Adipose tissue (tissue), 3 donors: ENCODE measurements around the gene TBL3. TPM values are rescaled to one million over a fixed set of nuclear protein-coding genes. Genes with fewer than 3 reads are reported as not detected.
"Not testable (repeated sequence)": the region's sequence is repeated elsewhere in the genome, so short reads cannot be mapped to it uniquely, and the experiment has no call there.

ENCODE experiments used
- H3K27ac ChIP-seq: one replicate; pipeline ENCODE4 v1.5.1; 2013; ENCODE audit warnings: low read depth, low read length
- WGBS, 3 donors: extraction: QIAGEN DNeasy Blood & Tissue Kit; methylation state at CpG; one replicate each; pipeline ENCODE4 v1.1.7; 2013; 5-methylcytosine and 5-hydroxymethylcytosine counted together
- polyA plus RNA-seq, 3 donors: library from polyadenylated mRNA; stranded (reverse); fragments of 200-250 nt; gene quantifications; one replicate each; pipeline ENCODE4 v1.2.3, GENCODE V29; 2013
- donor health status: healthy with polysubstance abuse.
- donor health status: Bipolar disorder and iron deficiency.
- donor health status: healthy.

TBL3 gene
- polyA plus RNA-seq, 3 donors = 30.5 to 41.8 (median 41.6) TPM

DNA sequence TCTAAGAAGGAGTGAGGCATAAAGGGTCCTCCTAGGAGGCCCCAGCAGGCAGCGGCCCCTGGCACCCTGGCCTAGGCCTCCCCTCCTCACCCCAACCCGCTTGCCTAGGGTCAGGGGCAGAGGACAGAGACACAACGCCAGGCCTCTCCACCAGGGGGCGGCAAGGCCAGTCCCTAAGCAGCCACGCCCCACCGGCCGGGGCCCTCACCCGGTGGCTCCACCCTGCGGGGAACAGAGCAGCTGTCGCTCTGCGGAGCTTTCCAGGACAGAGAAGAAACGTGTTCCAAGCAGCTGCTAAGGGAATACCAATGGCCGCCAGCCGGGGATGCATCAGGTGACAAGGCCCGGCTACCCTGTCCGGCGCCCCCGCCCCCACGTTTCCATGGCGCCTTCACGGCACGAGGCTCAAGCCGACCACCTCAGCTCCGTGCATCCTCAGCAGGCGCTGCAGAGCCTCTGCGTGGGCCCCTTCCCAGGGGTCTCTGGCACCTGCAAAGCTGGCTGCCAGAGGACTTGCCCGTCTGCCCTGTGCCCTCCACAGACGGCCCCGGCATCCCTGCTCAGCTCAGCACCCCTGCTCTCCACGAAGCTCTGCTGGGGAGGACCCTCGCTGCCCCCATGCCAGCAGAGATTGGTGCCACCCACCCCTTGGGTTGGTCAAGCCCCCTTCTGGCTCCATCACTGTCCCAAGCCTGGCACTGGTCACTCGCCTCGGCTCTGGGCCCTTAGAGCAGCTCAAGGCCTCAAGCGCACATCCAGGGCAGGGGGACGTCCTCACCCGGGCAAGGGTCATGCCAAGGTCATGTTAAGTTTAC, 32.2 kb downstream of the TBL3 start:
- H3K27ac ChIP-seq = no peak overlapping the region
- 18 to 35% (median 30%) methylated on average over 34 to 36 of the region's 36 CpGs for WGBS, 3 donors

DNA sequence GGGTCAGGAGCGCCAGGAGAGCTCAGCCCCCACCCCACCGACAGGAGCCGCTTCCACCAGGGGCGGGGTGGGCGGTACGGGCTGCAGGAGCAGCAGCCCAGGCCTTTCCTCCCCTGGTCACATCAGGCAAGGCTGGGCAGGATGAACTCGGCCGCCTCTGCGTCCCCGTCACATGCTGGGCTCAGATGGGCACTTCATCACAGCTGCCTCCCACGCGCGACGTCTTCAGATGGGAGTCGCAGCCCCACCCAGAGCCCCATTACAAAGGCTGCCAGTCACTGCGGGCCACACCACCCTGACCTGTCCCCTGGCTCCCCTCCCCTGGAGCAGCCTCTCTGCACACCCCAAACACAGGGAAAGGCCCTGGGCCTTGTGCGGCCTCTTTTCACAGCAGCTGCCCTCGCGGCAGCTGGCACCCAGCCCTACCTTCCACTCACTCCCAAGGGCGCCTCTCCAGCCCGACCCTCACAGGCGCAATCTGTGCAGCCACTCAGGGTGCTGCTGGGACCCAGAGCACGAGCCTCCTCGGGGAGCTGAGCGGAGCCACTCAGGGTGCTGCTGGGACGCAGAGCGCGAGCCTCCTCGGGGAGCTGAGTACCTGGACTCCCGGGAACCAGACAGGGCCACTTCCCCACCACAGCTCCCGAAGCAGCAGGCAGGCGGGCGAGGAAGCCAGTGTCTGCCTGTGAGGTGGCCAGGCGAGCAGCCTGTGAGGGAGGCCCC, 33.1 kb downstream of the TBL3 start:
- H3K27ac ChIP-seq = no peak overlapping the region
- 63 to 74% (median 65%) methylated on average over 32 to 34 of the region's 34 CpGs for WGBS, 3 donors

DNA sequence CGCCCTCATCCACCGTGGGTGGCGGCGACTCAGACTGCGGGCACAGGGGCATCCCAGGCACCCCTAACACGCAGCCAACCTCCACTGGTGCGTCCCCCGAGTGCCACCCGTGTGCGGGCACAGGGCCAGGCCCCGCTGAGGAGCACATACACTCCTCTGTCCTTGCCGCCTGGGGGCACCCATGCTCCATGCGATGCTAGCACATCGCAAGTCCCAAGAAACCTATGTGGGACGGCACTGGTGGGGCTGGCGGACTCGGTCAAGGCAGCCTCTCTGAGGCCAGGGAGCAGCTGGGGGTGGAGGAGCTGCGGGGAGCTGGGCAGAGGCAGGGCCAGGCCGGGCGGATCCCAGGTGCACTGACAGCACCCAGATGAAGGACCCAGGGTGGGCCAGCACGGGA, 33.8 kb downstream of the TBL3 start:
- H3K27ac ChIP-seq = no peak overlapping the region

DNA sequence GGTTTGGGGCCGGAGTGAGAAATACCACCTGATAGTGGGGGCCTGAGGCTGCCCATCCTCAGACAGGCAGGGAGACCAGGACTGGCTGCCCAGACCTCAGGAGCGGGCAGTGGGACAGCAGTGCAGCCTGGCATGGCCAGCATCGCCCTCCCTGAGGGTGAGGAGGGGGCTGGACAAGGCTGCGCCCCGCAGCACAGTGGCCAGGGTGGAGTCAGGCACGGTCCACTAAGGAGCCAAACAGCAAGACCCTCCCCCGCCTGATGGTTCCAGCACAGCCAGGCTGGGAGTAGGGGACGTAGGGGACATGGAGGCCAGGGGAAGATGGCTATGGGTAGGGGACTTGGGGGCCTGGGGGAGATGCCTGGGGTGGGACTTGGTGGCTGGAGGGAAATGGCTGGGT, 34.5 kb downstream of the TBL3 start:
- H3K27ac ChIP-seq = no peak overlapping the region
- WGBS, 3 donors = 82 to 94% (median 91%) methylated on average over 8 of the region's 8 CpGs

More for the DNA sequence above, 33.8 kb downstream of the TBL3 start:
- 45 to 57% (median 46%) methylated on average over 21 of the region's 21 CpGs for WGBS, 3 donors

DNA sequence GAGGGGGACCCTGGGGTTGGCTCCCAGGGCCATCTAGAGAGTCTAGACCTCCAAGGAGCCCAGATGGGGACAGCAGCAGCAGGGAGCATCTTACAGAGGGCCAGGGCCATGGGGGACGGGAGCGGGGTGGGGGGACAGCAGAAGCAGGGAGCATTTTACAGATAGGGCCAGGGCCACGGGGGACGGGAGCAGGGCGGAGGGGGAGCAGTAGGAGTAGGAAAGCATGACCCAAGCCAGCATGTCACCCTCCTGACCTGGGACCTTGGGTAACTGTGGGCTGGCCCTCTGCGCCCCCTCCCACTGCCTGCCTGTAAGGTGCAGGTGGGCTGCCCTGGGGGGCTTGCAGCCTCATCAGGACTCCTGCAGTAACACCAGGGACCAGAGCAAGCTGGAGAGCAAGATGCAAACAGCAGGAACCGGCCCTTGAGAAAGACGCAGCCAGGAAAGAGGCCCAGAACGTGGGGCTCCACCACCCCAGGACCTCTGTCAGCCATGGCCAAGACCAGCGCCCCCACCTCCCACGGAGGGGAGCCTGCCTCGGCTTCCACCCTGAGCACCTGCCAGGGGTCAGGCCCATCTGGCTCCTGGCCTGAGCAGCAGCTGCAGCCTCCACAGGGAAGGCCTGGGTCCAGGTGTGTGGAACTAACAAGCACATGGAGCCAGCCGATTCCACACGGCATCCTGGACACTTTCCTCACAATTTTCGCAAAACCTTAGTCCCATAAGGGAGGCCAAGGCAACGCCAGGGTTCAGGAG, 35.4 kb downstream of the TBL3 start:
- no peak overlapping the region for H3K27ac ChIP-seq
- WGBS, 3 donors = 58 to 65% (median 60%) methylated on average over 16 of the region's 16 CpGs

DNA sequence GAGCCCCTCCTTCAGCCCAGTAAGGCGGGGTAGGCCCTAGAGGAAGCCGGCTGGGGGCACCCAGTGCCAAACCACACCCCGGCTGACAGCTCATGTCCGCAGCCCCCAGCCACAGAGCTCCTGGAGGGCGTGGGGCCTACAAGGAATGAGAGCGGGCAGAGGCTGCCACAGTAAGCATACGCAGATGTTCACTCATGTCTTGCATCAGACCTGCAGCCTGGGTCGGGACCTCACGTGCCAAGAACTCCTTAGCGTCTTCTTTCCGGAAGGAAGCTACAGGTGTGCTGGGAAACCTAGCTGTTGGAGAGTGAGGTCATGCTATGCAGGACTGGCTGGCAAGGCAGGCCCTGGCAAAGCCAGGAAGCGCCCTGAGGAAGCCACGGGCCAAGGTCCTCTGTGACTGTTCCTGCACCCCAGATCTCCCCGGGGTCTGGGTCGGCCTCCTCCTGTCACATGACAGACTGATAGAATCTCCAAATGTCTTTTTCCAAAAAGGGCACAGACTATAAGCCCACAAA, 36.2 kb downstream of the TBL3 start:
- no peak overlapping the region for H3K27ac ChIP-seq
- 12 to 24% (median 19%) methylated on average over 15 of the region's 15 CpGs for WGBS, 3 donors

DNA sequence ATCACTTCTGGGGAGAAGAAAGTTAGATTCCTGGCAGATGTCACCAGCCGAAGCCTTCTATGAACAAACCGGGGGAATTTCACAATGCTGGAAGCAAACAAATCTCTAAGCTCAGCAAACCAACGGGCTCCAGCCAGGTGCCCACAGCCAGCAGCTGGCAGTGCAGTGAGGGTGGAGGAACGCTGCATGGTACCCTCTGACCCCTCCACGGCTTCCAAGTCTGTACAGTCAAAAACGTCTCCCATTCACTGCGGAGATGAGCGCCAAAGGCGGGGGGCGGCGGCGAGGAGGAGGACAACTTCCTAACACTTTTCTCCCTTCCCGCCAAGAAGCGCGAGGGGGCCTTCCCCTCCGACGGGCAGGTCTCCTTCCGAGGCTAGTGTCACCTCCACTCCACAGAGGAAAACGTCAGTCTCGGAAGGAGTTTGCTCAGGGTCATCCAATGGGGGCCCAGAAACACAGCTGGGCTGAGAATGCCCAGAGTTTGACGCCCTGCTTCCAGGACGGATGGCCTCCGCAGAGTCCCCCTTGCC, 36.8 kb downstream of the TBL3 start:
- H3K27ac ChIP-seq = peak overlapping the region; percentile 73
- 2% methylated on average over 22 to 23 of the region's 23 CpGs for whole genome bisulfite sequencing, 3 donors

DNA sequence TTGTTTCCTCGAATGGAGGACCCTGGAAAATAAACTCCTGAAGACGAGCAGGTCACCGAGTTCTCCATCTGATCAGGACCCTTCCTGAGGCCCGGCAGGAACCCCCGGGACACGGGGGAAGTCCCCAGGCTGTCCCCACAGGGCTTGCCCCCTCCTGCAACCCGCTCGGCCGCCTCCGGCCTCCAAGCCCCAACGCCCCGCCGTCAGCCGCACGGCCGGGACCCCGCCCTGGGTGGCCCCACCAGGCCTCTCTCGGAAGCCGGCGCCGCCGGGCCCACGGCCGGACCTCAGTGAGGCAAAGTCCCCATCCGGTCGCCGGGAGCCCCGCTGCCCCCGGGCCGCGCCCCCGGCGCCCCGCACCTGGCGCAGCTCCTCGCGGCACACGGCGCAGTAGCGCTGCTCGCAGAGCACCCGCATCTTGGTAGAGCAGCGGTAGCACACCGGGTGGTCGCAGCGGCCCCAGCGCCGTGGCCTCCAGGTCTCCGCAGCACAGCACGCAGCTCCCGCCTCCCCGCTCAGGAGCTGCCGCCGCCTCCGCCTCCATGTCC, 37.4 kb downstream of the TBL3 start:
- peak overlapping the region; percentile 73 for H3K27ac ChIP-seq
- 0% methylated on average over 28 to 55 of the region's 55 CpGs for WGBS, 3 donors

DNA sequence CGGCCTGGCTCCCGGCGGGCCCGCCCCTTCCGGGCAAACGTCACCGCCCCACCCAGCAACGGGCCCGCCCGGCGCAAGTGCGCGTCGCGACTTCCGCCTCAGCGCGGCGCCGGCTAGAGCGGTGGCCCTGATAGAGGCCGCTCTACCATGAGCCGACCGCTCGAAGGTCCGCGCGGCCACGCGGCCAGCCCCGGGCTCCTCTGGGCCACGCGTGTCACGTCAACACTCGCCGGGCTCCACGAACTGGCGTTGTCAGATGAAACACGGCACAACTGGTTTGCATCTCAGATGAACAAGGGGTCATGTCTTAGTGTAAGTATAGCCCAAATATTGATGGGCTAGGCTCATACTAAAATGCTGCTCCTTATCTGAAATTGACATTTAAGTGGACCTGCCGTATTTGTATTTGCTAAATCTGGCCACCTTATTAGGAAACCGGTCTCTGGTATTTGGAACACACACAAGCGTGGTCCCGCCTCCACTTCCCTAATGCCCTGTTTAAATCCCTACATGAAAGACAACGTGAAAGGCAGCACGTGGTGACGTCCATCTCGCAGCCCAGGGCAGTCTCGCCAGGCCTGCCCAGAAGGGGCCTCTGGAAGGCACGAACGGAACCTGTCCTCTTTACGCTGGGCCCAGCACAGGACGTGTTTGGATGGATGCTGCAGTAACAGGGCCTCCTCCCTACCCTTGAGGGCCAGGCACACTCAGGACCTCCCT, 38.1 kb downstream of the TBL3 start, which contains the start of gene ZNF598:
TSS of gene ZNF598 (minus strand) at position 31 of the 720 bp plus-strand sequence.
- peak within 1 kb of the TSS; percentile 82 for H3K27ac ChIP-seq
- 1 to 2% (median 2%) methylated on average over 52 of the region's 52 CpGs for WGBS, 3 donors

DNA sequence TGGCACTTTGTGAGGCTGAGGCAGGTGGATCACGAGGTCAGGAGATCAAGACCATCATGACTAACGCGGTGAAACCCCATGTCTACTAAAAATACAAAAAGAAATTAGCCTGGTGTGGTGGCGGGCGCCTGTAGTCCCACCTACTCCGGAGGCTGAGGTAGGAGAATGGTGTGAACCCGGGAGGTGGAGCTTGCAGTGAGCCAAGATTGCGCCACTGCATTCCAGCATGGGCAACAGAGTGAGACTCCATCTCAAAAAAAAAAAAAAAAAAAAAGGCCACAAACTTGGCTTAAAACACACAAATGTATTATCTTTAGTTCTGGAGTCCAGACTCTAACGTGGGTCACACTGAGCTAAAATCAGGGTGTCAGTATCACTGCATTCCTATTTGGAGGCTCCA, 39.9 kb downstream of the TBL3 start:
- 89 to 94% (median 90%) methylated on average over 9 of the region's 9 CpGs for WGBS, 3 donors
- not testable (repeated sequence) for H3K27ac ChIP-seq

DNA sequence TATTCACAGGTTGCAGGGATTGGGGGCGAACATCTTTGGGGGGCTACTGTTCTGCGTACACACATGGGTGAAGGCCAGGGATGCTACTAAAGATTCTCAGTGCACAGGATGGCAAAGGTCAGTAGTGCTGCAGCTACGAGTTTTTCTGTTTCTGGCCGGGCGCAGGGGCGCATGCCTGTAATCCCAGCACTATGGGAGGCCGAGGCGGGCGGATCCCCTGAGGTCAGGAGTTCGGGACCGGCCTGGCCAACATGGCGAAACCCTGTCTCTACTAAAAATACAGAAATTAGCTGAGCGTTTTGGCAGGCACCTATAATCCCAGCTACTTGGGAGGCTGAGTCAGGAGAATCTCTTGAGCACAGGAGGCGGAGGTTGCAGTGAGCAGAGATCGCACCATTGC, 41.7 kb downstream of the TBL3 start:
- 90 to 93% (median 92%) methylated on average over 15 of the region's 15 CpGs for WGBS, 3 donors
- no peak overlapping the region for H3K27ac ChIP-seq

DNA sequence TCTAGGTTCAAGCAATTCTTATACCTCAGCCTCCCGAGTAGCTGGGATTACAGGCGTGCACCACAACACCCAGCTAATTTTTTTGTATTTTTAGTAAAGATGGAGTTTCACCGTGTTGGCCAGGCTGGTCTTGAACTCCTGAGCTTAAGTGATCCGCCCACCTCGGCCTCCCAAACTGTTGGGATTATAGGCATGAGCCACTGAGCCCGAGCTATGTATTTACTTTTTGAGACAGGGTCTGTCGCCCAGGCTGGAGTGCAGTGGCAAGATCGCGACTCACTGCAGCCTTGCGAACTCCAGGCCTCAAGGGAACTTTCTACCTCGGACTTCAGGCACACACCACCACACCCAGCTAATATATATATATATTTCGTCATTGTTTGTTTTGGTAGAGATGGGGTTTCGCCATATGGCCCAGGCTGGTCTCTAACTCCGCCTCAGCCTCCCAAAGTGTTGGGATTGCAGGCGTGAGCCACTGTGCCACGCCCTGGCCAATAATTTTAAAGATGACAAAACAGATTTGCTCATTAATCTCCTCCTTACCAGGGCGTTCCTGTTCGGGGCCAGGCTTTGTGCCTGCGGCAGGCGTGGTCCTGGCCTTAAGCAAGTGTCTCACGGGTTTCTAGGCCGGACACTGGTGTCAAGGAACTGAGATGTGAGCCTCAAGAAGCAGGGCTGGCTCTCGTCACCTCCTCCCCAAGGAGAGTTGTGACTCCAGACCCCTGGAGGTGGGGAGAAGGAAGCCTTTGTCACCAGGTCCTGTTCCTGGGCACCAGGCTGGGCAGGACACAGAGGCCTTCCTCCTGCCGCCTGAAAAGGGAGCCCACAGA, 43.5 kb downstream of the TBL3 start:
- WGBS, 3 donors = 80 to 88% (median 82%) methylated on average over 24 of the region's 24 CpGs
- no peak overlapping the region for H3K27ac ChIP-seq

DNA sequence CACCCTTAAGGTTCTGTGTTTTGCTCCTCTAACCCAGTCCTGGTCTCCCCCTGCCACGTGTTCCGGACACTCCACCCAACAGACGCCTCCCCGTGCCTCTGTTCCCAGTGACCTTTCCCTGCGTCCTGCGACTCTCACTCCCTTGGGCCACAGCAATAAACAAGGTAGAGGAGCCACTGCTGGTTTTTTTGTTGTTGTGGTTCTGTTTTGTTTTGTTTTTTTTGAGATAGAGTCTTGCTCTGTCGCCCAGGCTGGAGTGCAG, 44.0 kb downstream of the TBL3 start:
- no peak overlapping the region for H3K27ac ChIP-seq
- 77 to 84% (median 83%) methylated on average over 7 of the region's 7 CpGs for WGBS, 3 donors

DNA sequence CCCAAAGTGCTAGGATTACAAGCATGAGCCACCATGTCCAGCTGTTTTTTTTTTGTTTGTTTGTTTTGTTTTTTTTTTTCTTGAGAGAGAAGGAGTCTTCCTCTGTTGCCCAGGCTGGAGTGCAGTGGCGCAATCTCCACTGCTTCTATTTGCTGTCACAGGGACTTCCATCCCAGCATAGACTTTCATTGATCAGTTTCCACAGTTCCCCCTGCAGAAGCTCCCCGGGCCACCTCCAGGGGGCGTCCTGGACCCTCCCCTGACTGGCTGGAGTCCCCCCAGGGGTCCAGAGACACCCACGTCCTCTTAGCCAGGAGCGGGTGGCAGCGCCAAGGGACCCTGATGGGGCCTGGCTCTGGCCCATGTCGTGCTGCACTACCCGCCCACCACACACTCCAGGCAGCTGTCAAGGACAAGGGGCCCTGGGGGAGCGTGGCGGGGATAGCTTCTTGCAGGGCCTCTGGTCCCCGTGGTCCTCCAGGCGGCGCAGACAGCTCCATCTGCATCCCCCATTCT, 44.6 kb downstream of the TBL3 start:
- WGBS, 3 donors = 44 to 45% (median 45%) methylated on average over 13 of the region's 13 CpGs
- no peak overlapping the region for H3K27ac ChIP-seq

DNA sequence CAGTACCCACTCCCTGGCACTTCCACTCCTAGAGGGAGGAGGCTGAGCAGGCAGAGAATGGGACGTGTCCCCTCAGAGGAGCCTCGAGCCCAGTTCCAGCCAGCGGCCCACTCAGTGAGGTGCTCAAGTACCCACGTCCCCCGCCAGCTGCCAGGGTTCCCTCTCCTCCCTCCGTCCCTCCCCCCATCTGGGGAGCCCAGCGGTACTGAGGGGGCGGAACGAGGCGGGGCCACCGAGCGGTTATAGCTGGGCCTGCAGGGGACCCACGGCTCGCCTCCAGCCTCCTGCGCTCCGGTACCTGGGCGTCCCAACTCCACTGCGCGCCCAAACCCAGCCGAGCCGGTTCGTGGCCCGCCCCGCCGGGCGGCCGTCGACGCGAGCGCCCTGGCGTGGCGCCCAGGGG, 47.7 kb downstream of the TBL3 start, which contains the start of gene NPW:
TSS of gene NPW (plus strand) at position 268 of the 403 bp plus-strand sequence.
- no peak within 1 kb of the TSS for H3K27ac ChIP-seq
- WGBS, 3 donors = 3 to 7% (median 5%) methylated on average over 14 to 33 of the region's 33 CpGs

DNA sequence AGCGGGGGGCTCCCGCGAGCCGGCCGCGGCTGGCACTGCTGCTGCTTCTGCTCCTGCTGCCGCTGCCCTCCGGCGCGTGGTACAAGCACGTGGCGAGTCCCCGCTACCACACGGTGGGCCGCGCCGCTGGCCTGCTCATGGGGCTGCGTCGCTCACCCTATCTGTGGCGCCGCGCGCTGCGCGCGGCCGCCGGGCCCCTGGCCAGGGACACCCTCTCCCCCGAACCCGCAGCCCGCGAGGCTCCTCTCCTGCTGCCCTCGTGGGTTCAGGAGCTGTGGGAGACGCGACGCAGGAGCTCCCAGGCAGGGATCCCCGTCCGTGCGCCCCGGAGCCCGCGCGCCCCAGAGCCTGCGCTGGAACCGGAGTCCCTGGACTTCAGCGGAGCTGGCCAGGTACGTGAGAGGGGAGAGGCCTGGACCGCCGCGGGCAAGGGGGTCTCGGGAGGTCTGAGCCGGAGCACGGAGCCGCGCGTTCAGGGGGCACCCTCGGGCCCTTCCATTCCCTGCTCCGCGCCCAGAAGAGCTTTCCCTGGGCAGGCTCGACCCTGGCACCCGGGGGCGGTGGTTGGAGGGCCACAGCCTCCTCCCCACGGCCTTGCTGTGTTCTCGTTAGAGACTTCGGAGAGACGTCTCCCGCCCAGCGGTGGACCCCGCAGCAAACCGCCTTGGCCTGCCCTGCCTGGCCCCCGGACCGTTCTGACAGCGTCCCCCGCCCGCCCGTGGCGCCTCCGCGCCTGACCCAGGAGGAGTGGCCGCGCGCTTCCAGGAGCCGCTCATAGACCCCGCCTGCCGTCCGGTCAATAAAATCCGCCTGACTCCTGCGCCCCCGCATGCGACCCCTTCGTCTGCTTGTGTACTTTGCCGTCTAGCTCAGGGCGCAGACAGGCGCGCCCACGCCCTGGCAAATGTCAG, 48.3 kb downstream of the TBL3 start:
- WGBS, 3 donors = 1 to 3% (median 2%) methylated on average over 77 to 96 of the region's 96 CpGs
- no peak overlapping the region for H3K27ac ChIP-seq
